GM19193 (cell line): Measurements from ENCODE around the gene LRSAM1.
A peak's percentile ranks its signal among the peaks of the same experiment; 100 is the strongest.

Source experiments
- POLR2A ChIP-seq: IDR thresholded peaks from 4 replicates; pipeline ENCODE4 v1.6.1; 2011; ENCODE audit not compliant: insufficient read depth, insufficient read length; ENCODE audit errors: extremely low read depth

Gene LRSAM1

GRCh38 chr9:127446713-127447415, 4.4 kb upstream of the LRSAM1 start:
- TF ChIP-seq POLR2A, result no peak

- no peak for TF ChIP-seq POLR2A
Measured at GRCh38 chr9:127447416-127448111, 3.7 kb upstream of the LRSAM1 start.

- TF ChIP-seq POLR2A, result no peak
Measured at GRCh38 chr9:127448112-127448805, 3.1 kb upstream of the LRSAM1 start.

- peak; percentile 34 for TF ChIP-seq POLR2A
Measured at GRCh38 chr9:127449332-127449966, 1.9 kb upstream of the LRSAM1 start.

GRCh38 chr9:127450243-127450760, 1.0 kb upstream of the LRSAM1 start:
- TF ChIP-seq POLR2A, result no peak

GRCh38 chr9:127451608-127451857, 223 bp downstream of the LRSAM1 start:
- no peak for TF ChIP-seq POLR2A

GRCh38 chr9:127451858-127452656, 747 bp downstream of the LRSAM1 start:
- no peak for TF ChIP-seq POLR2A

GRCh38 chr9:127452691-127453090, 1.4 kb downstream of the LRSAM1 start:
- no peak for TF ChIP-seq POLR2A

- TF ChIP-seq POLR2A, result no peak
Measured at GRCh38 chr9:127455324-127455992, 4.1 kb downstream of the LRSAM1 start.

GRCh38 chr9:127457191-127457878, 6.0 kb downstream of the LRSAM1 start:
- TF ChIP-seq POLR2A, result no peak

GRCh38 chr9:127458921-127459320, 7.6 kb downstream of the LRSAM1 start:
- no peak for TF ChIP-seq POLR2A

GRCh38 chr9:127463382-127463781, 12.1 kb downstream of the LRSAM1 start:
- TF ChIP-seq POLR2A, result no peak

- no peak for TF ChIP-seq POLR2A
Measured at GRCh38 chr9:127463911-127464310, 12.6 kb downstream of the LRSAM1 start.

GRCh38 chr9:127467621-127468020, 16.3 kb downstream of the LRSAM1 start:
- TF ChIP-seq POLR2A, result no peak

- no peak for TF ChIP-seq POLR2A
Measured at GRCh38 chr9:127470662-127471061, 19.4 kb downstream of the LRSAM1 start.
